Lower leg skin (tissue), 3 donors: ENCODE results near the gene MGAT4A.
A peak's percentile ranks its signal among the peaks of the same experiment; 100 is the strongest.

Source experiments
- POLR2A ChIP-seq, 2 donors: fragments of 450-650 bp; IDR thresholded peaks; one replicate each; pipeline ENCODE4 v1.6.1; 2016 to 2017; ENCODE audit warnings: antibody characterized with exemption in 2 of 2, mild to moderate bottlenecking in 1 of 2, moderate library complexity in 1 of 2
- TF ChIP-seq, protein P1 (sequence below), 3 donors: fragments of 450-650 bp; IDR thresholded peaks; one replicate each; pipeline ENCODE4 v1.5.1; 2016; ENCODE audit warnings: antibody characterized with exemption in 3 of 3, mild to moderate bottlenecking in 3 of 3, moderate library complexity in 2 of 3

DNA sequence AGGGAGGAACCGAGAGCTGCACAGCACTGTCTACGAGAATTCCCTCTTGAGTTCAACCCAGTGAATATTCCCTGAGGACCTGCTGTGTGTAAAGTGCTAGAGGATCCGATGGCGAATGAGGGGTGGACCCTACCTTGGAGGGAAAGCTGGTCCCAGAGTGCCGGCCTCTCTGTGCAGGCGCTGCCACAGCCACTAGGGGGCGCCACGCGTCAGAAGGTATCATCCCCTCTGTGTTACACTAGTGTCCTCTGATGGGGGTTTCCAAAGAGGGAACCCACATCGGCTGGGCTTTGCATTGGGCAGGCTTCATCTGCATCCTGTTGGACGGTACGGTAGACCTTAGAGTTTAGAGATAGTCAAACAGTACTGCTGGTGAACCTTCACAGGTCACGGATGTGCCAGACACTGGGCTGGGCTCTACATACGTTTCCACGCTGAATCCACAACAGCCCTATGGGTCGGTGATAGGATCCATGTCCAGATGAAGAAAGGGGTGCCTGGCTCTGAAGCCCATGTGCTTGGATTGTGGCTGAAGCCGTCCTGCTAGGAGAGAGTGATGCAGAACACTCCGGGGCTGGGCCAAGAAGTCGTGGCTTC, 161.6 kb downstream of the MGAT4A start:
- TF ChIP-seq, protein P1, sequence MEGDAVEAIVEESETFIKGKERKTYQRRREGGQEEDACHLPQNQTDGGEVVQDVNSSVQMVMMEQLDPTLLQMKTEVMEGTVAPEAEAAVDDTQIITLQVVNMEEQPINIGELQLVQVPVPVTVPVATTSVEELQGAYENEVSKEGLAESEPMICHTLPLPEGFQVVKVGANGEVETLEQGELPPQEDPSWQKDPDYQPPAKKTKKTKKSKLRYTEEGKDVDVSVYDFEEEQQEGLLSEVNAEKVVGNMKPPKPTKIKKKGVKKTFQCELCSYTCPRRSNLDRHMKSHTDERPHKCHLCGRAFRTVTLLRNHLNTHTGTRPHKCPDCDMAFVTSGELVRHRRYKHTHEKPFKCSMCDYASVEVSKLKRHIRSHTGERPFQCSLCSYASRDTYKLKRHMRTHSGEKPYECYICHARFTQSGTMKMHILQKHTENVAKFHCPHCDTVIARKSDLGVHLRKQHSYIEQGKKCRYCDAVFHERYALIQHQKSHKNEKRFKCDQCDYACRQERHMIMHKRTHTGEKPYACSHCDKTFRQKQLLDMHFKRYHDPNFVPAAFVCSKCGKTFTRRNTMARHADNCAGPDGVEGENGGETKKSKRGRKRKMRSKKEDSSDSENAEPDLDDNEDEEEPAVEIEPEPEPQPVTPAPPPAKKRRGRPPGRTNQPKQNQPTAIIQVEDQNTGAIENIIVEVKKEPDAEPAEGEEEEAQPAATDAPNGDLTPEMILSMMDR (IDR thresholded peaks at IDR 0.05): peak in 1 of 3 donors; percentile 34
- TF ChIP-seq POLR2A (IDR thresholded peaks at IDR 0.05): no peak
